ENCODE measurements around the gene JAK1. TPM values are rescaled to one million over a fixed set of nuclear protein-coding genes. Genes with fewer than 3 reads are reported as not detected.

Gene JAK1
- total RNA-seq, 1 experiment from 2014 or later, result 27.8 TPM

DNA sequence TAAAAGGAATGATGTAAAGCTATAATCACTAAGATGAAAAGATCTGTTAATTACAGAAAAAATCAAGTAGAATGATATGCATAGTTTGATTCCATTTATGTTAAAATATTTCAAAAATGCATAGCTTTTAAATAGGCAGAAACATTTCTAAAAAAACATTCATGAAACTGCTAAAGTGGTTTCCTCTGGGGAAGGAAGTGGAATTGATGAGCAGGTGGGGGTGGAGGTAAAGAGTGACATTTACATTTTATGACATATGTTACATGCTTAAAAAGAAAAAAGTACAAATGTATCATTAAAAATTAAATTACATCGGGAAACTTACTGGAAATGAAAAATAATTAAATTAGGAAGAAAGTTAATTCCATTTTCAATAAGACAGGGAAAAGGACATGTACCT, 42.8 kb upstream of the JAK1 start:
- TF ChIP-seq EMX1 (CRISPR knock-in tag; IDR thresholded peaks at IDR 0.05), result no peak
- TF ChIP-seq NR3C1 (CRISPR knock-in tag; conservative IDR thresholded peaks at IDR 0.05; ENCODE audit: low read depth), result no peak
- ChIA-PET CTCF (interaction anchor here (1.3 kb wide), 1 partner anchor 12 kb away, joined by 4 read pairs; no protein-coding TSS in a partner anchor), POLR2A (no interaction called here)
- Mint-ChIP-seq H3K27ac (no peak overlapping the region), H3K4me3 (no peak overlapping the region), H3K4me1 (peaks cover 4% of the 10 kb centered on the region; the same call in 1 of the 2 replicates), H3K9me3 (peaks cover 4% of the 10 kb centered on the region; the same call in 1 of the 2 replicates), H3K36me3 (no peaks in the 10 kb centered on the region), H3K27me3 (ENCODE audit: low read depth) (peaks cover 16% of the 10 kb centered on the region)
- DNase-seq (ENCODE audit: low spot score) (no peak), ATAC-seq (no peak)

DNA sequence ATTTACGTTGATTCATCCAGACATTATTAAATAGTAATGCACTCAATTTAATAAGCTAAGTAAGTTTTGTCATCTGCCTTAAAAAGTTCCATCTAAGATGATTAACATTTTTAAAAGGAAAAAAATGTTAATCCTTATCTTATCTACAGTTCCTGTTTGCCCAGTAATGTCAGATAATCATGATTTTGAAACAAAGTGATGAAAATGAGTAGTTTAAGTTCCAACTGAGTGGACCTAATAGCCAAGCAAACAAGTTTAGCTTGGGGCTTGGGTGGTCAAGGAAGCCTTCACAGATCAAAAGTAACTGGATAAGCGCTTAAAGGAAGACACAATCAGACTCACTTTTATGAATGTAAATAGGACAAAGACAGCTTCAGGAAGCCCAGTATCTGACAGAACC, 40.5 kb upstream of the JAK1 start:
- Mint-ChIP-seq H3K4me1 (peaks cover 12% of the 10 kb centered on the region), H3K9me3 (peaks cover 4% of the 10 kb centered on the region; the same call in 1 of the 2 replicates), H3K4me3 (no peak overlapping the region), H3K27ac (no peak overlapping the region), H3K36me3 (no peaks in the 10 kb centered on the region), H3K27me3 (ENCODE audit: low read depth) (peaks cover 36% of the 10 kb centered on the region)
- ATAC-seq (no peak), DNase-seq (ENCODE audit: low spot score) (no peak)
- TF ChIP-seq EMX1 (CRISPR knock-in tag; IDR thresholded peaks at IDR 0.05), result no peak
- TF ChIP-seq, protein P1, sequence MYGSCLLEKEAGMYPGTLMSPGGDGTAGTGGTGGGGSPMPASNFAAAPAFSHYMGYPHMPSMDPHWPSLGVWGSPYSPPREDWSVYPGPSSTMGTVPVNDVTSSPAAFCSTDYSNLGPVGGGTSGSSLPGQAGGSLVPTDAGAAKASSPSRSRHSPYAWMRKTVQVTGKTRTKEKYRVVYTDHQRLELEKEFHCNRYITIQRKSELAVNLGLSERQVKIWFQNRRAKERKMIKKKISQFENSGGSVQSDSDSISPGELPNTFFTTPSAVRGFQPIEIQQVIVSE (CRISPR knock-in tag; IDR thresholded peaks at IDR 0.05; ENCODE audit: borderline replicate concordance), result no peak
- TF ChIP-seq FOXJ3 (CRISPR knock-in tag; IDR thresholded peaks at IDR 0.05; ENCODE audit: borderline replicate concordance), result no peak
- TF ChIP-seq ZNF396 (CRISPR knock-in tag; IDR thresholded peaks at IDR 0.05; ENCODE audit: borderline replicate concordance), result no peak
- TF ChIP-seq, protein P2, sequence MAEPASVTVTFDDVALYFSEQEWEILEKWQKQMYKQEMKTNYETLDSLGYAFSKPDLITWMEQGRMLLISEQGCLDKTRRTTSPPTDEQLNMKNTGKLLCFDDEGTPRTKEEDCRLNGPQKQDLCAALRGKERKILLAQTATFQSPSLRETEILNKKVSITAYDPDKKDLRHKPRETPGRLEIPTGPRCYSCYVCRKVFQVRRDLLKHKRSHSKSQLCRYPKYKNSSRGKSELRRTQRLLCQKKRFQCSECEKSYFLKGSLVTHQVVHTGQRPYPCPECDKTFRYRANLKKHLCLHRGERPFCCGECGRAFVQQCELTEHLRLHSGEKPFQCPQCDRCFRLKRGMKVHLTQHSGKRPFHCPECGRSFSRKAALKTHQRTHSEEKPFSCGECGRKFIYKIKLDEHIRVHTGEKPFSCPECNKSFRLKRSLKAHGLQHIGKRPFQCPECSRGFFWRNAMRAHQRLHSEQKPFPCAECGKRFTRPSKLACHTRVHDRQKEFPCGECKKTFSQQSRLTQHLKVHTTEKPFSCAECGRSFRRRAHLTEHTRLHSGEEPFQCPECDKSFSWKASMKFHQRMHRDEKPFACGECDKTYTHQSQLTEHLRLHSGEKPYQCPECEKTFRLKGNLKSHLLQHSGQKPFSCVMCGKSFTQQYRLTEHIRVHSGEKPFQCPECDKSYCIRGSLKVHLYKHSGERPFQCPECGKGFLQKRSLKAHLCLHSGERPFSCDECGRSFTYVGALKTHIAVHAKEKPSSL (CRISPR knock-in tag; conservative IDR thresholded peaks at IDR 0.05), result no peak
- TF ChIP-seq ESRRA (CRISPR knock-in tag; IDR thresholded peaks at IDR 0.05; ENCODE audit: borderline replicate concordance), result no peak
- TF ChIP-seq, protein P3, sequence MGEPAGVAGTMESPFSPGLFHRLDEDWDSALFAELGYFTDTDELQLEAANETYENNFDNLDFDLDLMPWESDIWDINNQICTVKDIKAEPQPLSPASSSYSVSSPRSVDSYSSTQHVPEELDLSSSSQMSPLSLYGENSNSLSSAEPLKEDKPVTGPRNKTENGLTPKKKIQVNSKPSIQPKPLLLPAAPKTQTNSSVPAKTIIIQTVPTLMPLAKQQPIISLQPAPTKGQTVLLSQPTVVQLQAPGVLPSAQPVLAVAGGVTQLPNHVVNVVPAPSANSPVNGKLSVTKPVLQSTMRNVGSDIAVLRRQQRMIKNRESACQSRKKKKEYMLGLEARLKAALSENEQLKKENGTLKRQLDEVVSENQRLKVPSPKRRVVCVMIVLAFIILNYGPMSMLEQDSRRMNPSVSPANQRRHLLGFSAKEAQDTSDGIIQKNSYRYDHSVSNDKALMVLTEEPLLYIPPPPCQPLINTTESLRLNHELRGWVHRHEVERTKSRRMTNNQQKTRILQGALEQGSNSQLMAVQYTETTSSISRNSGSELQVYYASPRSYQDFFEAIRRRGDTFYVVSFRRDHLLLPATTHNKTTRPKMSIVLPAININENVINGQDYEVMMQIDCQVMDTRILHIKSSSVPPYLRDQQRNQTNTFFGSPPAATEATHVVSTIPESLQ (CRISPR knock-in tag; IDR thresholded peaks at IDR 0.05), result no peak
- no peak for TF ChIP-seq ZNF671 (CRISPR knock-in tag; IDR thresholded peaks at IDR 0.05)
- no peak for TF ChIP-seq GTF2I (CRISPR knock-in tag; conservative IDR thresholded peaks at IDR 0.05)
- no peak for TF ChIP-seq NFATC4 (CRISPR knock-in tag; IDR thresholded peaks at IDR 0.05)
- TF ChIP-seq MYBL2 (CRISPR knock-in tag; IDR thresholded peaks at IDR 0.05), result no peak
- TF ChIP-seq, protein P4, sequence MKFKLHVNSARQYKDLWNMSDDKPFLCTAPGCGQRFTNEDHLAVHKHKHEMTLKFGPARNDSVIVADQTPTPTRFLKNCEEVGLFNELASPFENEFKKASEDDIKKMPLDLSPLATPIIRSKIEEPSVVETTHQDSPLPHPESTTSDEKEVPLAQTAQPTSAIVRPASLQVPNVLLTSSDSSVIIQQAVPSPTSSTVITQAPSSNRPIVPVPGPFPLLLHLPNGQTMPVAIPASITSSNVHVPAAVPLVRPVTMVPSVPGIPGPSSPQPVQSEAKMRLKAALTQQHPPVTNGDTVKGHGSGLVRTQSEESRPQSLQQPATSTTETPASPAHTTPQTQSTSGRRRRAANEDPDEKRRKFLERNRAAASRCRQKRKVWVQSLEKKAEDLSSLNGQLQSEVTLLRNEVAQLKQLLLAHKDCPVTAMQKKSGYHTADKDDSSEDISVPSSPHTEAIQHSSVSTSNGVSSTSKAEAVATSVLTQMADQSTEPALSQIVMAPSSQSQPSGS (CRISPR knock-in tag; IDR thresholded peaks at IDR 0.05; ENCODE audit: borderline replicate concordance, low read depth), result no peak
- TF ChIP-seq, protein P5, sequence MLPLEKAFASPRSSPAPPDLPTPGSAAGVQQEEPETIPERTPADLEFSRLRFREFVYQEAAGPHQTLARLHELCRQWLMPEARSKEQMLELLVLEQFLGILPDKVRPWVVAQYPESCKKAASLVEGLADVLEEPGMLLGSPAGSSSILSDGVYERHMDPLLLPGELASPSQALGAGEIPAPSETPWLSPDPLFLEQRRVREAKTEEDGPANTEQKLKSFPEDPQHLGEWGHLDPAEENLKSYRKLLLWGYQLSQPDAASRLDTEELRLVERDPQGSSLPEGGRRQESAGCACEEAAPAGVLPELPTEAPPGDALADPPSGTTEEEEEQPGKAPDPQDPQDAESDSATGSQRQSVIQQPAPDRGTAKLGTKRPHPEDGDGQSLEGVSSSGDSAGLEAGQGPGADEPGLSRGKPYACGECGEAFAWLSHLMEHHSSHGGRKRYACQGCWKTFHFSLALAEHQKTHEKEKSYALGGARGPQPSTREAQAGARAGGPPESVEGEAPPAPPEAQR (CRISPR knock-in tag; IDR thresholded peaks at IDR 0.05), result no peak
- TF ChIP-seq, protein P6, sequence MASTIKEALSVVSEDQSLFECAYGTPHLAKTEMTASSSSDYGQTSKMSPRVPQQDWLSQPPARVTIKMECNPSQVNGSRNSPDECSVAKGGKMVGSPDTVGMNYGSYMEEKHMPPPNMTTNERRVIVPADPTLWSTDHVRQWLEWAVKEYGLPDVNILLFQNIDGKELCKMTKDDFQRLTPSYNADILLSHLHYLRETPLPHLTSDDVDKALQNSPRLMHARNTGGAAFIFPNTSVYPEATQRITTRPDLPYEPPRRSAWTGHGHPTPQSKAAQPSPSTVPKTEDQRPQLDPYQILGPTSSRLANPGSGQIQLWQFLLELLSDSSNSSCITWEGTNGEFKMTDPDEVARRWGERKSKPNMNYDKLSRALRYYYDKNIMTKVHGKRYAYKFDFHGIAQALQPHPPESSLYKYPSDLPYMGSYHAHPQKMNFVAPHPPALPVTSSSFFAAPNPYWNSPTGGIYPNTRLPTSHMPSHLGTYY (CRISPR knock-in tag; IDR thresholded peaks at IDR 0.05), result no peak
- TF ChIP-seq, protein P7, sequence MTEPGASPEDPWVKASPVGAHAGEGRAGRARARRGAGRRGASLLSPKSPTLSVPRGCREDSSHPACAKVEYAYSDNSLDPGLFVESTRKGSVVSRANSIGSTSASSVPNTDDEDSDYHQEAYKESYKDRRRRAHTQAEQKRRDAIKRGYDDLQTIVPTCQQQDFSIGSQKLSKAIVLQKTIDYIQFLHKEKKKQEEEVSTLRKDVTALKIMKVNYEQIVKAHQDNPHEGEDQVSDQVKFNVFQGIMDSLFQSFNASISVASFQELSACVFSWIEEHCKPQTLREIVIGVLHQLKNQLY (CRISPR knock-in tag; IDR thresholded peaks at IDR 0.05), result no peak
- ChIA-PET POLR2A (interaction anchor here (0.5 kb wide), 1 partner anchor 260 kb away, joined by 3 read pairs; no protein-coding TSS in a partner anchor), CTCF (interaction anchor here (1.1 kb wide), 1 partner anchor 14 kb away, joined by 3 read pairs; no protein-coding TSS in a partner anchor)

Data from WTC11 (cell line).